ENCODE results near the gene RTCA.
"Not testable (repeated sequence)": the region's sequence is repeated elsewhere in the genome, so short reads cannot be mapped to it uniquely, and the experiment has no call there.

- TF ChIP-seq CTCF (IDR thresholded peaks at IDR 0.05; ENCODE audit: insufficient read depth, low read length); SPI1 (IDR thresholded peaks at IDR 0.05; ENCODE audit: borderline replicate concordance, low read depth); GABPA (IDR thresholded peaks at IDR 0.05; ENCODE audit: low read depth); POLR2AphosphoS5 (IDR thresholded peaks at IDR 0.05; ENCODE audit: low read depth); REST (IDR thresholded peaks at IDR 0.05; ENCODE audit: insufficient replicate concordance, low read depth): not testable (repeated sequence)
Observed at GRCh38 chr1:100256273-100256672, 9.7 kb upstream of the RTCA start.

Measured in HL-60 (cell line).